Measurements from ENCODE around the gene HIP1R. TPM values are rescaled to one million over a fixed set of nuclear protein-coding genes. Genes with fewer than 3 reads are reported as not detected.
A peak's percentile ranks its signal among the peaks of the same experiment; 100 is the strongest.

The HIP1R gene
- total and polyA plus RNA-seq, 2 of the 13 experiments (the other 11 are each of a cell fraction or from before 2014, with no cell fraction given) = 18.4 to 25.5 TPM

DNA sequence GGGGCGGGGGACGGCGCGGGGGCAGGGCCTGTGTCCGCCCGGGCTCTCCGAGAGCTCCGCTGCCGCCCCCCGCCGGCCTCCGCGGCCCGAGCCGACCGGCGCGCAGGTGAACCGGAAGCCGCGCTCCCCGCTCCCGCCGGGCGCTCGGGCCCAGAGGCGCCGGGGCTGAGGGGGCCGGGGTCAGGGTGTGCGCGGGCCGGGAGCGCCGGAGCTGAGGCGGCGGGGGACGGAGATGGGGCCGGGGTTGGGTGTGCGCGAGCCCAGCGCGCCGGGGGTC is 431 bp downstream of the HIP1R start (continued):
- TF ChIP-seq, protein P1, sequence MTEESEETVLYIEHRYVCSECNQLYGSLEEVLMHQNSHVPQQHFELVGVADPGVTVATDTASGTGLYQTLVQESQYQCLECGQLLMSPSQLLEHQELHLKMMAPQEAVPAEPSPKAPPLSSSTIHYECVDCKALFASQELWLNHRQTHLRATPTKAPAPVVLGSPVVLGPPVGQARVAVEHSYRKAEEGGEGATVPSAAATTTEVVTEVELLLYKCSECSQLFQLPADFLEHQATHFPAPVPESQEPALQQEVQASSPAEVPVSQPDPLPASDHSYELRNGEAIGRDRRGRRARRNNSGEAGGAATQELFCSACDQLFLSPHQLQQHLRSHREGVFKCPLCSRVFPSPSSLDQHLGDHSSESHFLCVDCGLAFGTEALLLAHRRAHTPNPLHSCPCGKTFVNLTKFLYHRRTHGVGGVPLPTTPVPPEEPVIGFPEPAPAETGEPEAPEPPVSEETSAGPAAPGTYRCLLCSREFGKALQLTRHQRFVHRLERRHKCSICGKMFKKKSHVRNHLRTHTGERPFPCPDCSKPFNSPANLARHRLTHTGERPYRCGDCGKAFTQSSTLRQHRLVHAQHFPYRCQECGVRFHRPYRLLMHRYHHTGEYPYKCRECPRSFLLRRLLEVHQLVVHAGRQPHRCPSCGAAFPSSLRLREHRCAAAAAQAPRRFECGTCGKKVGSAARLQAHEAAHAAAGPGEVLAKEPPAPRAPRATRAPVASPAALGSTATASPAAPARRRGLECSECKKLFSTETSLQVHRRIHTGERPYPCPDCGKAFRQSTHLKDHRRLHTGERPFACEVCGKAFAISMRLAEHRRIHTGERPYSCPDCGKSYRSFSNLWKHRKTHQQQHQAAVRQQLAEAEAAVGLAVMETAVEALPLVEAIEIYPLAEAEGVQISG (CRISPR knock-in tag; IDR thresholded peaks at IDR 0.05) = peak; percentile 13; the same call in 1 of the 2 replicates
- TF ChIP-seq ZNF766 (CRISPR knock-in tag; IDR thresholded peaks at IDR 0.05; ENCODE audit: borderline replicate concordance) (no peak), ZNF333 (CRISPR knock-in tag; IDR thresholded peaks at IDR 0.05; ENCODE audit: borderline replicate concordance) (no peak), NPAS2 (CRISPR knock-in tag; IDR thresholded peaks at IDR 0.05; ENCODE audit: borderline replicate concordance) (no peak), ZFY (CRISPR knock-in tag; IDR thresholded peaks at IDR 0.05) (0 out of 2 replicates have a peak, but pooled peaks have one; percentile 40), BHLHE40 (IDR thresholded peaks at IDR 0.05; ENCODE audit: low read length) (no peak), MBNL3 (CRISPR knock-in tag; conservative IDR thresholded peaks at IDR 0.05) (no peak)
- TF ChIP-seq, protein P2, sequence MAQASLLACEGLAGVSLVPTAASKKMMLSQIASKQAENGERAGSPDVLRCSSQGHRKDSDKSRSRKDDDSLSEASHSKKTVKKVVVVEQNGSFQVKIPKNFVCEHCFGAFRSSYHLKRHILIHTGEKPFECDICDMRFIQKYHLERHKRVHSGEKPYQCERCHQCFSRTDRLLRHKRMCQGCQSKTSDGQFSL (CRISPR knock-in tag; IDR thresholded peaks at IDR 0.05) = no peak
- TF ChIP-seq, protein P3, sequence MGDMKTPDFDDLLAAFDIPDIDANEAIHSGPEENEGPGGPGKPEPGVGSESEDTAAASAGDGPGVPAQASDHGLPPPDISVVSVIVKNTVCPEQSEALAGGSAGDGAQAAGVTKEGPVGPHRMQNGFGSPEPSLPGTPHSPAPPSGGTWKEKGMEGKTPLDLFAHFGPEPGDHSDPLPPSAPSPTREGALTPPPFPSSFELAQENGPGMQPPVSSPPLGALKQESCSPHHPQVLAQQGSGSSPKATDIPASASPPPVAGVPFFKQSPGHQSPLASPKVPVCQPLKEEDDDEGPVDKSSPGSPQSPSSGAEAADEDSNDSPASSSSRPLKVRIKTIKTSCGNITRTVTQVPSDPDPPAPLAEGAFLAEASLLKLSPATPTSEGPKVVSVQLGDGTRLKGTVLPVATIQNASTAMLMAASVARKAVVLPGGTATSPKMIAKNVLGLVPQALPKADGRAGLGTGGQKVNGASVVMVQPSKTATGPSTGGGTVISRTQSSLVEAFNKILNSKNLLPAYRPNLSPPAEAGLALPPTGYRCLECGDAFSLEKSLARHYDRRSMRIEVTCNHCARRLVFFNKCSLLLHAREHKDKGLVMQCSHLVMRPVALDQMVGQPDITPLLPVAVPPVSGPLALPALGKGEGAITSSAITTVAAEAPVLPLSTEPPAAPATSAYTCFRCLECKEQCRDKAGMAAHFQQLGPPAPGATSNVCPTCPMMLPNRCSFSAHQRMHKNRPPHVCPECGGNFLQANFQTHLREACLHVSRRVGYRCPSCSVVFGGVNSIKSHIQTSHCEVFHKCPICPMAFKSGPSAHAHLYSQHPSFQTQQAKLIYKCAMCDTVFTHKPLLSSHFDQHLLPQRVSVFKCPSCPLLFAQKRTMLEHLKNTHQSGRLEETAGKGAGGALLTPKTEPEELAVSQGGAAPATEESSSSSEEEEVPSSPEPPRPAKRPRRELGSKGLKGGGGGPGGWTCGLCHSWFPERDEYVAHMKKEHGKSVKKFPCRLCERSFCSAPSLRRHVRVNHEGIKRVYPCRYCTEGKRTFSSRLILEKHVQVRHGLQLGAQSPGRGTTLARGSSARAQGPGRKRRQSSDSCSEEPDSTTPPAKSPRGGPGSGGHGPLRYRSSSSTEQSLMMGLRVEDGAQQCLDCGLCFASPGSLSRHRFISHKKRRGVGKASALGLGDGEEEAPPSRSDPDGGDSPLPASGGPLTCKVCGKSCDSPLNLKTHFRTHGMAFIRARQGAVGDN (CRISPR knock-in tag; IDR thresholded peaks at IDR 0.05) = no peak
- TF ChIP-seq, protein P4, sequence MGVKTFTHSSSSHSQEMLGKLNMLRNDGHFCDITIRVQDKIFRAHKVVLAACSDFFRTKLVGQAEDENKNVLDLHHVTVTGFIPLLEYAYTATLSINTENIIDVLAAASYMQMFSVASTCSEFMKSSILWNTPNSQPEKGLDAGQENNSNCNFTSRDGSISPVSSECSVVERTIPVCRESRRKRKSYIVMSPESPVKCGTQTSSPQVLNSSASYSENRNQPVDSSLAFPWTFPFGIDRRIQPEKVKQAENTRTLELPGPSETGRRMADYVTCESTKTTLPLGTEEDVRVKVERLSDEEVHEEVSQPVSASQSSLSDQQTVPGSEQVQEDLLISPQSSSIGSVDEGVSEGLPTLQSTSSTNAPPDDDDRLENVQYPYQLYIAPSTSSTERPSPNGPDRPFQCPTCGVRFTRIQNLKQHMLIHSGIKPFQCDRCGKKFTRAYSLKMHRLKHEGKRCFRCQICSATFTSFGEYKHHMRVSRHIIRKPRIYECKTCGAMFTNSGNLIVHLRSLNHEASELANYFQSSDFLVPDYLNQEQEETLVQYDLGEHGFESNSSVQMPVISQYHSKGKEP (CRISPR knock-in tag; IDR thresholded peaks at IDR 0.05) = no peak

All from HepG2 (cell line).